Measurements from ENCODE around the gene UBE2L5.

GRCh38 chr13:30443957-30444404, 21.7 kb downstream of the UBE2L5 start:
- TF ChIP-seq POLR2A (IDR thresholded peaks at IDR 0.05) (no peak), CTCF (IDR thresholded peaks at IDR 0.05) (no peak)

Data from thyroid gland (tissue), 4 donors.